Neural progenitor cell (in vitro differentiated cells): ENCODE data around the gene PPT2. TPM values are rescaled to one million over a fixed set of nuclear protein-coding genes. Genes with fewer than 3 reads are reported as not detected.

Experiments used
- DNase-seq: peaks from one replicate; pipeline ENCODE4 v3.0.0-alpha.2; 2016; ENCODE audit warnings: low spot score
- H2AFZ ChIP-seq: fragments of 200-600 bp; sonication (generic); replicated peaks from 2 replicates; pipeline ENCODE4 v1.6.1; 2016; ENCODE audit warnings: antibody characterized with exemption
- H3F3A ChIP-seq: fragments of 200-600 bp; sonication (generic); 2 replicates; pipeline ENCODE4 v1.6.1; 2016; ENCODE audit warnings: antibody characterized with exemption, low read depth
- H3K27ac ChIP-seq: fragments of 200-600 bp; sonication (generic); 2 replicates; pipeline ENCODE4 v1.5.1; 2016; ENCODE audit warnings: mild to moderate bottlenecking
- H3K27me3 ChIP-seq: fragments of 200-600 bp; sonication (generic); 2 replicates; pipeline ENCODE4 v1.6.1; 2016; ENCODE audit warnings: mild to moderate bottlenecking, moderate library complexity
- H3K36me3 ChIP-seq: fragments of 200-600 bp; sonication (generic); 2 replicates; pipeline ENCODE4 v1.5.1; 2016
- H3K4me1 ChIP-seq: fragments of 200-600 bp; sonication (generic); 2 replicates; pipeline ENCODE4 v1.6.1; 2016; ENCODE audit warnings: mixed run types
- H3K4me2 ChIP-seq: fragments of 200-600 bp; sonication (generic); 2 replicates; pipeline ENCODE4 v1.6.1; 2016
- H3K4me3 ChIP-seq: fragments of 200-600 bp; sonication (generic); 2 replicates; pipeline ENCODE4 v1.5.1; 2016
- H3K79me2 ChIP-seq: fragments of 200-600 bp; sonication (generic); 2 replicates; pipeline ENCODE4 v1.6.1; 2016; ENCODE audit warnings: low read depth
- H3K9ac ChIP-seq: fragments of 200-600 bp; sonication (generic); 2 replicates; pipeline ENCODE4 v1.6.1; 2016
- H3K9me3 ChIP-seq: fragments of 200-600 bp; sonication (generic); 2 replicates; pipeline ENCODE4 v1.5.1; 2016; ENCODE audit warnings: low read depth
- H4K20me1 ChIP-seq: fragments of 200-600 bp; sonication (generic); 2 replicates; pipeline ENCODE4 v1.6.1; 2016; ENCODE audit warnings: low read depth
- H3K27ac Mint-ChIP-seq: 3 replicates; pipeline ENCODE4 v1.8.0; 2021; ENCODE audit warnings: mixed read lengths
- H3K27me3 Mint-ChIP-seq: 2 replicates; pipeline ENCODE4 v1.8.0; 2022; ENCODE audit warnings: low read depth, mild to moderate bottlenecking, inconsistent platforms, moderate library complexity, mixed read lengths; ENCODE audit not compliant: insufficient read depth
- H3K36me3 Mint-ChIP-seq: 3 replicates; pipeline ENCODE4 v1.8.0; 2021; ENCODE audit warnings: mixed read lengths
- H3K4me1 Mint-ChIP-seq: 3 replicates; pipeline ENCODE4 v1.8.0; 2021; ENCODE audit warnings: mixed read lengths
- H3K4me3 Mint-ChIP-seq: 3 replicates; pipeline ENCODE4 v1.8.0; 2021; ENCODE audit warnings: mild to moderate bottlenecking, moderate library complexity, mixed read lengths
- H3K9me3 Mint-ChIP-seq: 3 replicates; pipeline ENCODE4 v1.8.0; 2020; ENCODE audit warnings: mixed read lengths
- CTCF ChIP-seq: fragments of 200-600 bp; sonication (generic); IDR thresholded peaks from 2 replicates; pipeline ENCODE4 v1.5.1; 2017; ENCODE audit warnings: antibody characterized with exemption, mild to moderate bottlenecking
- EZH2 ChIP-seq: fragments of 200-600 bp; sonication (generic); IDR thresholded peaks from 2 replicates; pipeline ENCODE4 v1.6.1; 2017; ENCODE audit warnings: antibody characterized with exemption, mild to moderate bottlenecking, moderate library complexity
- EZH2phosphoT487 ChIP-seq: fragments of 200-600 bp; sonication (generic); IDR thresholded peaks from 2 replicates; pipeline ENCODE4 v1.6.1; 2017; ENCODE audit warnings: antibody characterized with exemption
- total RNA-seq: library from RNA; depleted of rRNA; stranded (reverse); fragments of >200 nt; gene quantifications from 2 replicates; pipeline ENCODE4 v1.2.3, GENCODE V29; 2015; ENCODE audit warnings: low replicate concordance

The PPT2 gene
- total RNA-seq, 1 donor from 2014 or later = 18.6 TPM

DNA sequence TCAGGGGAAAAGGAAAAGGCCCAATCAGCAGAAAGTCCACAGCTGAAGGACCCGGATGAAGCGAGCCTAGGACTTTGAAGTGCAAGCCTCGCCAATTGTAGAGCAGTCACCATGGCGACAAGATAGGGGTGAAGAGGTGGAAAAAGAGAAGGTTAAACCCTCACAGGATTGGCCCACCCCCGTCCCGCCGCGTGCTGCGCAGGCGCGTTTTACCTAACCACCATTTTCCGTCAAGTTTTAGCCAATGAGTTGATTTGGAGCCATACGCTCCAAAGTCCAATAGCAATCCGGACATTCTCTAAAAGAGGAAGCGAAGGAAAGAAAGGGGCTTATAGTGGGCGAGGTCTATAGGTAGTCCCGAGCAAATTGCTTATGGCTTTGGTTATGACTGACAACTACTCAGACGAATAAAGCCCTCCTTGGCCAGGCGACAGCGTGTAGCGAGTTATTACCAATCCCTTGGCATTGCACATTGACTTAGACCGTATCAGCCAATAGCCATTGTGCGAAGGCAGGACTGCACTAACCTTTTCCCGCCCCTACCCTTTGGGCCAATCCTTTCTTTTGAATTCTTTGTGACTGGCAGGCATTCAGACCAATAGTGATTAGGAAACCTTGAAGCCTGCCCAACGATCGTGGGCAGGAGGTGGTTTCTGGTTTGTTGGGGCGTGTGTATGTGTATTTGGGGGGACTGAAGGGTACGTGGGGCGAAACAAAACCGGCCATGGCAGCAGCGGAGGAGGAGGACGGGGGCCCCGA lies 24.0 kb downstream of the PPT2 start, which contains the start of gene RNF5:
RNF5 (plus strand) TSS at position 618 of the 759 bp plus-strand sequence; CDS start at position 725, 107 bp downstream.
- peak within 1 kb of the TSS; percentile 93 for H3K4me2 ChIP-seq
- no peaks in the 10 kb centered on the region for H3K27me3 ChIP-seq
- peak within 1 kb of the TSS; percentile 97 for H3K4me3 Mint-ChIP-seq
- peak within 1 kb of the TSS; percentile 42 for H2AFZ ChIP-seq
- H3K36me3 ChIP-seq = no peaks in the 10 kb centered on the region
- no peak for TF ChIP-seq EZH2phosphoT487
- no peak for TF ChIP-seq CTCF
- TF ChIP-seq EZH2 = no peak
- H3K79me2 ChIP-seq = peaks cover 52% of the 10 kb centered on the region
- H3K4me1 ChIP-seq = peaks cover 24% of the 10 kb centered on the region
- H3K36me3 Mint-ChIP-seq = peaks cover 13% of the 10 kb centered on the region
- DNase-seq = peak; percentile 99
- H3K27ac ChIP-seq = peak within 1 kb of the TSS; percentile 93
- no peaks in the 10 kb centered on the region for H3K9me3 ChIP-seq
- peak within 1 kb of the TSS; percentile 90 for H3K27ac Mint-ChIP-seq
- H3K9me3 Mint-ChIP-seq = no peaks in the 10 kb centered on the region
- H3K9ac ChIP-seq = peak within 1 kb of the TSS; percentile 43
- H3K27me3 Mint-ChIP-seq = peaks cover 9% of the 10 kb centered on the region
- peak within 1 kb of the TSS; percentile 99 for H3K4me3 ChIP-seq
- peaks cover 38% of the 10 kb centered on the region for H3K4me1 Mint-ChIP-seq
- peaks cover 25% of the 10 kb centered on the region for H4K20me1 ChIP-seq
- H3F3A ChIP-seq = peaks cover 20% of the 10 kb centered on the region

DNA sequence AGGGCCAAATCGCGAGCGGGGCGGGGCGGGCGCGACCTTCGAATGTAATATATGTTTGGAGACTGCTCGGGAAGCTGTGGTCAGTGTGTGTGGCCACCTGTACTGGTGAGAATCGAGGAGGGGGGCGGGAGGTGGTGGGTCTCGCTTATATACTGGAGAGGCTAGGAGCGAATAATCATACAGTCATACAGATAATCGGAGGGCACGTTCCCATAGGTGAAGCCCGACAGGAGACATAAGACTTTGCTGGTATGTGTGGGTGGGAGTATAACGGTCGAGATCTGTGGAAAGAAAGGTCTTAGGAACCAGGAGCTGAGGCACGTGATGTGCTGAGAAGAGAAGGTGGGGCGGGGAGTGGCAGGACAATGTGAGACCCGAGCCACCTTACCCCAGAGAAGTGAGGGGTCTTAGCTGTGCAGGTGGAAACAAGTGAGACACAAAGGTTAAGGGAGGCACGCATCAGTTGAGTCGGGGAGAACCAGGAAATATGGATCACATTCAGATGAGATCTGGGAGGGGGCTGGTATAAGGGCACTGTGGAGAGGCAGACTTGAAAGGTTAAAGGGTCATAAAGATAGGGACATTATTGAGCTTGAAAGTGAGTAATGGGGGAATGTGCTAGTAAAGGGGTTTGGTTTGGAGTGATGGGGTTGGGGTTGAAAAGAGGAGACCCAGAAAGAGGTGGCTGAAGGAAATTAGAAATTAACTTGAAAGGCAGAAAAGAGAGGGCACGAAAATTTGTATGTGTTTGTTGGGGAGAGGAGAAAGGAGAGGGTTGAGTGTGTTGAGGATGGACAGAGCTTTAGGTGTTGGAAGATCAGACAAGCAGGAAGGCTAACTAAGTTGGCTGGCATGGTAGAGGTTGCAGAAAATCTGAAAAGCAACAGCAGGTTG lies 24.9 kb downstream of the PPT2 start:
- TF ChIP-seq CTCF (no peak), EZH2 (no peak), EZH2phosphoT487 (no peak)
- peaks cover 33% of the 10 kb centered on the region for H3K4me1 Mint-ChIP-seq
- H3K36me3 Mint-ChIP-seq = peaks cover 15% of the 10 kb centered on the region
- no peak for DNase-seq
- peaks cover 9% of the 10 kb centered on the region for H3K27me3 Mint-ChIP-seq
- no peaks in the 10 kb centered on the region for H3K9me3 ChIP-seq
- H3K79me2 ChIP-seq = peaks cover 44% of the 10 kb centered on the region
- no peaks in the 10 kb centered on the region for H3K9me3 Mint-ChIP-seq
- peaks cover 17% of the 10 kb centered on the region for H4K20me1 ChIP-seq
- peak overlapping the region; percentile 43 for H3K9ac ChIP-seq
- no peak overlapping the region for H3K27ac ChIP-seq
- H2AFZ ChIP-seq = no peak overlapping the region
- no peaks in the 10 kb centered on the region for H3K27me3 ChIP-seq
- H3F3A ChIP-seq = peaks cover 26% of the 10 kb centered on the region
- H3K4me3 ChIP-seq = peak overlapping the region; percentile 99
- H3K4me3 Mint-ChIP-seq = peak overlapping the region; percentile 97
- peak overlapping the region; percentile 88 for H3K27ac Mint-ChIP-seq
- peaks cover 24% of the 10 kb centered on the region for H3K4me1 ChIP-seq
- peak overlapping the region; percentile 93 for H3K4me2 ChIP-seq
- no peaks in the 10 kb centered on the region for H3K36me3 ChIP-seq

GRCh38 chr6:32179766-32180405 lies 25.9 kb downstream of the PPT2 start:
- Histone ChIP-seq H3F3A (peaks cover 30% of the 10 kb centered on the region), H3K27ac (no peak overlapping the region), H3K27me3 (no peaks in the 10 kb centered on the region), H3K9me3 (no peaks in the 10 kb centered on the region), H3K4me3 (peak overlapping the region; percentile 99), H3K4me1 (peaks cover 16% of the 10 kb centered on the region), H3K9ac (no peak overlapping the region), H2AFZ (no peak overlapping the region), H4K20me1 (peaks cover 6% of the 10 kb centered on the region), H3K79me2 (peaks cover 33% of the 10 kb centered on the region), H3K4me2 (peak overlapping the region; percentile 93), H3K36me3 (no peaks in the 10 kb centered on the region)
- H3K27ac Mint-ChIP-seq = peak overlapping the region; percentile 13
- H3K4me1 Mint-ChIP-seq = peaks cover 26% of the 10 kb centered on the region
- peak overlapping the region; percentile 71 for H3K4me3 Mint-ChIP-seq
- peaks cover 9% of the 10 kb centered on the region for H3K27me3 Mint-ChIP-seq
- no peaks in the 10 kb centered on the region for H3K9me3 Mint-ChIP-seq
- peaks cover 15% of the 10 kb centered on the region for H3K36me3 Mint-ChIP-seq
- TF ChIP-seq CTCF (no peak), EZH2 (no peak), EZH2phosphoT487 (no peak)
- no peak for DNase-seq
